Neural cell (in vitro differentiated cells): ENCODE measurements around the gene SETD5.
"Not testable (repeated sequence)": the region's sequence is repeated elsewhere in the genome, so short reads cannot be mapped to it uniquely, and the experiment has no call there.

Experiments used
- CTCF ChIP-seq: fragments of 450-650 bp; IDR thresholded peaks from 2 replicates; pipeline ENCODE4 v1.5.1; 2014; ENCODE audit warnings: antibody characterized with exemption, mild to moderate bottlenecking, moderate library complexity; ENCODE audit not compliant: poor library complexity, severe bottlenecking
- EZH2 ChIP-seq: fragments of 200-600, 300-800 bp; shearing (Covaris generic), sonication (generic); IDR thresholded peaks from 2 replicates; pipeline ENCODE4 v1.6.1; 2014; ENCODE audit warnings: antibody characterized with exemption, low read length, borderline replicate concordance, mild to moderate bottlenecking; ENCODE audit not compliant: insufficient read depth, poor library complexity, severe bottlenecking
- MXI1 ChIP-seq: fragments of 450-650 bp; conservative IDR thresholded peaks from 2 replicates; pipeline ENCODE4 v1.6.1; 2014; ENCODE audit warnings: antibody characterized with exemption, mild to moderate bottlenecking; ENCODE audit not compliant: poor library complexity, severe bottlenecking
- POLR2AphosphoS5 ChIP-seq: IDR thresholded peaks from 2 replicates; pipeline ENCODE4 v1.6.1; 2012
- RAD21 ChIP-seq: fragments of 450-650 bp; conservative IDR thresholded peaks from 2 replicates; pipeline ENCODE4 v1.6.1; 2014; ENCODE audit warnings: antibody characterized with exemption, mild to moderate bottlenecking, moderate library complexity
- TF ChIP-seq, protein P1 (sequence below): IDR thresholded peaks from 2 replicates; pipeline ENCODE4 v1.6.1; 2012; ENCODE audit warnings: borderline replicate concordance

GRCh38 chr3:9494036-9494435, 96.6 kb downstream of the SETD5 start:
- not testable (repeated sequence) for TF ChIP-seq CTCF, POLR2AphosphoS5, MXI1, EZH2, RAD21
- TF ChIP-seq, protein P1, sequence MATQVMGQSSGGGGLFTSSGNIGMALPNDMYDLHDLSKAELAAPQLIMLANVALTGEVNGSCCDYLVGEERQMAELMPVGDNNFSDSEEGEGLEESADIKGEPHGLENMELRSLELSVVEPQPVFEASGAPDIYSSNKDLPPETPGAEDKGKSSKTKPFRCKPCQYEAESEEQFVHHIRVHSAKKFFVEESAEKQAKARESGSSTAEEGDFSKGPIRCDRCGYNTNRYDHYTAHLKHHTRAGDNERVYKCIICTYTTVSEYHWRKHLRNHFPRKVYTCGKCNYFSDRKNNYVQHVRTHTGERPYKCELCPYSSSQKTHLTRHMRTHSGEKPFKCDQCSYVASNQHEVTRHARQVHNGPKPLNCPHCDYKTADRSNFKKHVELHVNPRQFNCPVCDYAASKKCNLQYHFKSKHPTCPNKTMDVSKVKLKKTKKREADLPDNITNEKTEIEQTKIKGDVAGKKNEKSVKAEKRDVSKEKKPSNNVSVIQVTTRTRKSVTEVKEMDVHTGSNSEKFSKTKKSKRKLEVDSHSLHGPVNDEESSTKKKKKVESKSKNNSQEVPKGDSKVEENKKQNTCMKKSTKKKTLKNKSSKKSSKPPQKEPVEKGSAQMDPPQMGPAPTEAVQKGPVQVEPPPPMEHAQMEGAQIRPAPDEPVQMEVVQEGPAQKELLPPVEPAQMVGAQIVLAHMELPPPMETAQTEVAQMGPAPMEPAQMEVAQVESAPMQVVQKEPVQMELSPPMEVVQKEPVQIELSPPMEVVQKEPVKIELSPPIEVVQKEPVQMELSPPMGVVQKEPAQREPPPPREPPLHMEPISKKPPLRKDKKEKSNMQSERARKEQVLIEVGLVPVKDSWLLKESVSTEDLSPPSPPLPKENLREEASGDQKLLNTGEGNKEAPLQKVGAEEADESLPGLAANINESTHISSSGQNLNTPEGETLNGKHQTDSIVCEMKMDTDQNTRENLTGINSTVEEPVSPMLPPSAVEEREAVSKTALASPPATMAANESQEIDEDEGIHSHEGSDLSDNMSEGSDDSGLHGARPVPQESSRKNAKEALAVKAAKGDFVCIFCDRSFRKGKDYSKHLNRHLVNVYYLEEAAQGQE, result not testable (repeated sequence)
